Breast epithelium (tissue), 3 donors: Measurements from ENCODE around the gene DDX39B.
"Not testable (repeated sequence)": the region's sequence is repeated elsewhere in the genome, so short reads cannot be mapped to it uniquely, and the experiment has no call there.

Source experiments
- CTCF ChIP-seq, 3 donors: fragments of 450-650 bp; IDR thresholded peaks; one replicate each; pipeline ENCODE4 v1.5.1; 2016 to 2017; ENCODE audit warnings: antibody characterized with exemption in 3 of 3, mild to moderate bottlenecking in 3 of 3, moderate library complexity in 3 of 3
- POLR2A ChIP-seq: fragments of 450-650 bp; IDR thresholded peaks from one replicate; pipeline ENCODE4 v1.6.1; 2016; ENCODE audit warnings: antibody characterized with exemption, mild to moderate bottlenecking, moderate library complexity
- POLR2AphosphoS5 ChIP-seq, 3 donors: sonication (generic); formaldehyde crosslinking; IDR thresholded peaks; one replicate each; pipeline ENCODE4 v1.6.1; 2017; ENCODE audit warnings: antibody characterized with exemption in 3 of 3

GRCh38 chr6:31509036-31509435 lies 32.8 kb downstream of the DDX39B start:
- not testable (repeated sequence) for TF ChIP-seq CTCF (IDR thresholded peaks at IDR 0.05); POLR2A; POLR2AphosphoS5 (IDR thresholded peaks at IDR 0.05)
